Endothelial cell of umbilical vein (primary cell): ENCODE results near the gene SGPL1. TPM values are rescaled to one million over a fixed set of nuclear protein-coding genes. Genes with fewer than 3 reads are reported as not detected.

Source experiments
- BruUV-seq: library from RNA; stranded (reverse); fragments of 400-500 nt; replicated peaks from 2 replicates; lab custom pipeline; 2021; lab: Mats Ljungman, UMichigan
- CTCF ChIA-PET: fragments of 300-600, 350-600 bp; sonication (Branson Sonifier 250); formaldehyde crosslinking; loops from one replicate; lab custom pipeline; 2021; ENCODE audit warnings: antibody characterized with exemption, inconsistent platforms; lab: Charles Lee
- POLR2A ChIA-PET: fragments of 300-600, 350-600 bp; sonication (Branson Sonifier 250); formaldehyde crosslinking; loops from one replicate; lab custom pipeline; 2021; ENCODE audit warnings: antibody characterized with exemption, inconsistent platforms; lab: Charles Lee
- DNase-seq: peaks from one replicate; pipeline ENCODE4 v3.0.0-alpha.2; 2011; ENCODE audit warnings: low read depth, low spot score
- FAIRE-seq: peaks from 2 replicates; lab custom pipeline; 2011; peaks lifted over from hg19 to GRCh38; lab: Jason Lieb, UNC
- H2AFZ ChIP-seq: 2 replicates; pipeline ENCODE4 v1.6.0; 2012; ENCODE audit warnings: low read depth, low read length, control low read depth, inconsistent platforms
- H3K27ac ChIP-seq: 2 replicates; pipeline ENCODE4 v1.5.1; 2011; ENCODE audit warnings: low read depth, mild to moderate bottlenecking, control low read depth, low read length, moderate library complexity; ENCODE audit not compliant: insufficient read depth
- H3K27me3 ChIP-seq, 2 experiments: 2 replicates each; pipeline versions ENCODE4 v1.6.0 to v1.6.1; 2011; ENCODE audit warnings: low read length in 2 of 2, mixed read lengths in 1 of 2; ENCODE audit not compliant: control insufficient read depth in 2 of 2, insufficient read depth in 2 of 2
- H3K36me3 ChIP-seq, 2 experiments: 2 replicates in 1 of 2; 3 replicates in 1 of 2; pipeline ENCODE4 v1.5.1; 2011; ENCODE audit warnings: low read length in 2 of 2, mild to moderate bottlenecking in 1 of 2, moderate library complexity in 1 of 2; ENCODE audit not compliant: control insufficient read depth in 2 of 2, insufficient read depth in 2 of 2; ENCODE audit errors: extremely low read depth in 1 of 2
- H3K4me1 ChIP-seq: 3 replicates; pipeline ENCODE4 v1.5.1; 2011; ENCODE audit warnings: mild to moderate bottlenecking, low read length; ENCODE audit not compliant: control insufficient read depth, insufficient read depth; ENCODE audit errors: extremely low read depth
- H3K4me2 ChIP-seq: 2 replicates; pipeline ENCODE4 v1.6.1; 2011; ENCODE audit warnings: low read length, control low read depth, mixed read lengths; ENCODE audit not compliant: insufficient read depth
- H3K4me3 ChIP-seq, 3 experiments: fragments of 200-600 bp in 1 of 3; sonication (generic), shearing (Covaris generic) in 1 of 3; replicated peaks in 1 of 3; 2 replicates each; pipeline ENCODE4 v1.5.1; 2011 to 2016; ENCODE audit warnings: control low read depth in 3 of 3, low read length in 3 of 3, mild to moderate bottlenecking in 2 of 3, inconsistent platforms in 1 of 3, low read depth in 1 of 3, moderate library complexity in 1 of 3; ENCODE audit not compliant: insufficient read depth in 1 of 3
- H3K79me2 ChIP-seq: 2 replicates; pipeline ENCODE4 v1.6.0; 2012; ENCODE audit warnings: low read length, inconsistent platforms; ENCODE audit not compliant: control insufficient read depth, insufficient read depth
- H3K9ac ChIP-seq: replicated peaks from 2 replicates; pipeline ENCODE3; 2011; ENCODE audit warnings: low read length, control low read depth; ENCODE audit not compliant: insufficient read depth; ENCODE audit errors: extremely low read depth
- H3K9me1 ChIP-seq: replicated peaks from 3 replicates; pipeline ENCODE4 v1.6.0; 2011; ENCODE audit warnings: mild to moderate bottlenecking, low read length; ENCODE audit not compliant: control insufficient read depth, insufficient read depth; ENCODE audit errors: extremely low read depth
- H3K9me3 ChIP-seq: replicated peaks from 2 replicates; pipeline ENCODE4 v1.5.1; 2012; ENCODE audit warnings: low read length, inconsistent platforms; ENCODE audit not compliant: control insufficient read depth, insufficient read depth
- H4K20me1 ChIP-seq: replicated peaks from 2 replicates; pipeline ENCODE3; 2011; ENCODE audit warnings: mild to moderate bottlenecking, low read length; ENCODE audit not compliant: control insufficient read depth, insufficient read depth; ENCODE audit errors: extremely low read depth
- FOS ChIP-seq: IDR thresholded peaks from 2 replicates; pipeline ENCODE4 v1.6.1; 2011; ENCODE audit warnings: mild to moderate bottlenecking, low read length, moderate library complexity, borderline replicate concordance; ENCODE audit not compliant: insufficient read depth
- GATA2 ChIP-seq: IDR thresholded peaks from 2 replicates; pipeline ENCODE4 v1.7.0; 2011; ENCODE audit warnings: low read depth, mild to moderate bottlenecking, moderate library complexity, mixed read lengths, low read length; ENCODE audit not compliant: insufficient read length, insufficient read depth
- JUN ChIP-seq: IDR thresholded peaks from 2 replicates; pipeline ENCODE4 v1.6.1; 2011; ENCODE audit warnings: borderline replicate concordance, low read depth; ENCODE audit not compliant: insufficient read length, insufficient read depth
- MYC ChIP-seq: IDR thresholded peaks from one replicate; pipeline ENCODE4 v1.6.1; 2011; ENCODE audit warnings: mild to moderate bottlenecking, low read depth, low read length
- POLR2A ChIP-seq: IDR thresholded peaks from 2 replicates; pipeline ENCODE4 v1.6.1; 2012; ENCODE audit warnings: low read depth, mild to moderate bottlenecking, control low read depth, low read length
- POLR2AphosphoS5 ChIP-seq: IDR thresholded peaks from 2 replicates; pipeline ENCODE4 v1.6.1; 2012; ENCODE audit warnings: low read depth, mild to moderate bottlenecking, control low read depth, low read length, moderate library complexity; ENCODE audit not compliant: insufficient read depth
- dilution Hi-C: fragments of 300-500 bp; cut with MboI; formaldehyde crosslinking; loops from one replicate; pipeline ENCODE4 v1.15.0; 2019; ENCODE audit warnings: low sequenced_read_pairs; ENCODE audit not compliant: extremely low pct_ligation_motif_present
- intact Hi-C: fragments of 100-400 bp; cut with micrococcal nuclease; formaldehyde crosslinking; loops from one replicate; pipeline ENCODE4 v1.10.0; 2022
- polyA plus RNA-seq, 4 experiments: library from polyadenylated mRNA; depleted of rRNA in 3 of 4; stranded (reverse) in 3 of 4; unstranded in 1 of 4; fragments of >200 nt; gene quantifications; 2 replicates each; pipeline versions ENCODE4 v1.2.1 to v1.2.3, GENCODE V29; 2011 to 2012; ENCODE audit warnings: missing spikeins in 1 of 4
- total RNA-seq: library from RNA; stranded (reverse); gene quantifications from 2 replicates; pipeline ENCODE4 v1.2.3, GENCODE V29; 2021
- TF ChIP-seq, protein P1 (sequence below): IDR thresholded peaks from 2 replicates; pipeline ENCODE4 v1.6.1; 2011; ENCODE audit not compliant: insufficient read depth, insufficient read length
- TF ChIP-seq, protein P2 (sequence below), 2 donors: IDR thresholded peaks; 1 replicate in 1 of 2; 2 replicates in 1 of 2; pipeline ENCODE4 v1.5.1; 2011; ENCODE audit warnings: low read length in 2 of 2, mild to moderate bottlenecking in 2 of 2, moderate library complexity in 2 of 2, control low read depth in 1 of 2, inconsistent platforms in 1 of 2, low read depth in 1 of 2; ENCODE audit not compliant: insufficient read depth in 1 of 2; ENCODE audit errors: extremely low read depth in 1 of 2

Gene SGPL1
- total and polyA plus RNA-seq, 2 donors (not counting 3 experiments of a cell fraction or from before 2014, with no cell fraction given): 11.4 to 25.2 TPM

GRCh38 chr10:70782746-70783680 is 32.7 kb upstream of the SGPL1 start:
- Histone ChIP-seq H3K9me3 (no peaks in the 10 kb centered on the region), H3K27me3 (peaks cover 12 to 21% of the 10 kb centered on the region in 2 experiments), H3K9ac (no peak overlapping the region), H3K4me3 (no peak overlapping the region), H2AFZ (no peak overlapping the region), H4K20me1 (no peaks in the 10 kb centered on the region), H3K79me2 (no peaks in the 10 kb centered on the region), H3K27ac (no peak overlapping the region), H3K4me2 (no peak overlapping the region), H3K4me1 (no peaks in the 10 kb centered on the region), H3K36me3 (no peaks in the 10 kb centered on the region), H3K9me1 (no peaks in the 10 kb centered on the region)
- CTCF ChIA-PET: no interaction called here
- FAIRE-seq (no peak), DNase-seq (no peak)
- TF ChIP-seq POLR2A (no peak), JUN (no peak), GATA2 (no peak), POLR2AphosphoS5 (no peak), MYC (no peak), FOS (no peak)
- TF ChIP-seq, protein P1, sequence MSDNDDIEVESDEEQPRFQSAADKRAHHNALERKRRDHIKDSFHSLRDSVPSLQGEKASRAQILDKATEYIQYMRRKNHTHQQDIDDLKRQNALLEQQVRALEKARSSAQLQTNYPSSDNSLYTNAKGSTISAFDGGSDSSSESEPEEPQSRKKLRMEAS: no peak
- TF ChIP-seq, protein P2, sequence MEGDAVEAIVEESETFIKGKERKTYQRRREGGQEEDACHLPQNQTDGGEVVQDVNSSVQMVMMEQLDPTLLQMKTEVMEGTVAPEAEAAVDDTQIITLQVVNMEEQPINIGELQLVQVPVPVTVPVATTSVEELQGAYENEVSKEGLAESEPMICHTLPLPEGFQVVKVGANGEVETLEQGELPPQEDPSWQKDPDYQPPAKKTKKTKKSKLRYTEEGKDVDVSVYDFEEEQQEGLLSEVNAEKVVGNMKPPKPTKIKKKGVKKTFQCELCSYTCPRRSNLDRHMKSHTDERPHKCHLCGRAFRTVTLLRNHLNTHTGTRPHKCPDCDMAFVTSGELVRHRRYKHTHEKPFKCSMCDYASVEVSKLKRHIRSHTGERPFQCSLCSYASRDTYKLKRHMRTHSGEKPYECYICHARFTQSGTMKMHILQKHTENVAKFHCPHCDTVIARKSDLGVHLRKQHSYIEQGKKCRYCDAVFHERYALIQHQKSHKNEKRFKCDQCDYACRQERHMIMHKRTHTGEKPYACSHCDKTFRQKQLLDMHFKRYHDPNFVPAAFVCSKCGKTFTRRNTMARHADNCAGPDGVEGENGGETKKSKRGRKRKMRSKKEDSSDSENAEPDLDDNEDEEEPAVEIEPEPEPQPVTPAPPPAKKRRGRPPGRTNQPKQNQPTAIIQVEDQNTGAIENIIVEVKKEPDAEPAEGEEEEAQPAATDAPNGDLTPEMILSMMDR (IDR thresholded peaks at IDR 0.05; ENCODE audit: extremely low read depth in 1 of 2, insufficient read depth in 1 of 2, low read depth in 1 of 2, low read length in 2 of 2): no peak
- dilution Hi-C loops (no loop called here), intact Hi-C loops (no loop called here)
- POLR2A ChIA-PET: no interaction called here
- BruUV-seq: no TSS peak
